Skeletal muscle tissue (tissue), 4 donors: ENCODE measurements around the gene PMP22. TPM values are rescaled to one million over a fixed set of nuclear protein-coding genes. Genes with fewer than 3 reads are reported as not detected.

Experiments
- H3K27ac ChIP-seq: one replicate; pipeline ENCODE4 v1.7.0; 2013; ENCODE audit warnings: mild to moderate bottlenecking, low read depth, low read length, inconsistent platforms
- H3K27me3 ChIP-seq, 3 donors: one replicate each; pipeline ENCODE4 v1.7.0; 2013; ENCODE audit warnings: low read length in 3 of 3; ENCODE audit not compliant: control insufficient read depth in 3 of 3, insufficient read depth in 3 of 3
- H3K36me3 ChIP-seq, 3 donors: one replicate each; pipeline ENCODE4 v1.7.0; 2013; ENCODE audit warnings: low read length in 3 of 3; ENCODE audit not compliant: control insufficient read depth in 3 of 3, insufficient read depth in 3 of 3
- H3K4me1 ChIP-seq, 3 donors: one replicate each; pipeline ENCODE4 v1.7.0; 2013; ENCODE audit warnings: low read length in 3 of 3, mild to moderate bottlenecking in 3 of 3; ENCODE audit not compliant: control insufficient read depth in 3 of 3, insufficient read depth in 3 of 3
- H3K4me3 ChIP-seq, 3 donors: one replicate each; pipeline ENCODE4 v1.7.0; 2013; ENCODE audit warnings: low read length in 3 of 3
- H3K9ac ChIP-seq, 3 donors: one replicate each; pipeline ENCODE4 v1.7.0; 2013; ENCODE audit warnings: low read length in 3 of 3, mild to moderate bottlenecking in 3 of 3, moderate library complexity in 2 of 3, low read depth in 1 of 3
- H3K9me3 ChIP-seq, 3 donors: one replicate each; pipeline ENCODE4 v1.7.0; 2013; ENCODE audit warnings: low read length in 3 of 3; ENCODE audit not compliant: control insufficient read depth in 3 of 3
- total RNA-seq: library from RNA; depleted of rRNA; stranded (reverse); fragments of >200 nt; gene quantifications from one replicate; pipeline ENCODE4 v1.2.3, GENCODE V29; 2014
- donor health status: Osteomylitis.

The PMP22 gene
- total RNA-seq, 1 donor from 2014 or later, result 92.9 TPM

DNA sequence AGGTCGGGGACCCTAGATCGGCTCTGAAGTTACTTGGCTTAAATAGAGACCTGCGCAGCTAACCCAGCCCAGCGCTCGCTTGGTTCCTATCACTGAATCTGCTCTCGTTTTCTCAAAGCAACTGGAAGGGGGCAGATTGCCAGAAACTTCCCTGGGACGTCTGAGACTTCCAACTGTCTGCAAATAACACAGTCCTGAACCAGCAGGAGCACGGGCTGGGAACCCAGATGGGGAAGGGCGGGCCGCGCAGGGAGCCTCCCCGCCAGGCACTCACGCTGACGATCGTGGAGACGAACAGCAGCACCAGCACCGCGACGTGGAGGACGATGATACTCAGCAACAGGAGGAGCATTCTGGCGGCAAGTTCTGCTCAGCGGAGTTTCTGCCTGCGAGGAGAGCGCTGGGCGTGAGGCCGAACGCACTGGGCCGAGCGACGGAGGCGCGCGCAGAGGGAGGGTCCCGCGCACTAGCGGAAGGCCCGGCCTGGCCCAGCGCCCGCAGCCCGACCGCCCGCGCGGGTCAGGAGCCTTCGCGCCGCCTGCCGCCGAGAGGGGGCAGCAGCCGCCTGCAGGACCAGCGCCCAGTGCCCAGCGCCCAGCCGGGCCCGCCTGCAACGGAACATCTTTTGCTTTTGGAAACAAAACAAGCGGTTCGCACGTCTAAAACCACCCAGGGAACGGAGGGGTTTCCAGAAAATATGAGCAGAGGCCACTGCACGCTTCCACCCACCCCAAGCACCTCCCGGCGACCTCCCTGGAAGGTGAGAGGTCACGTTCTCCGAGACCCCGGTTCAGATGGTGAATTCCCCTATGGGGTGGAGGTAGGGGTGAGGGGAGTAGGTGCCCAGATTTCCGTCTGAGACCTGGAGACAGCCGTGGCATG lies 4.5 kb downstream of the PMP22 start:
- Histone ChIP-seq H3K9me3 (no peaks in the 10 kb centered on the region), H3K36me3 (peaks cover 21 to 31% (median 28%) of the 10 kb centered on the region in 3 donors), H3K27ac (peak overlapping the region; percentile 99), H3K27me3 (no peaks in the 10 kb centered on the region), H3K9ac (peak overlapping the region; percentile 95 to 99 (median 95)), H3K4me3 (peak overlapping the region; percentile 95 to 98 (median 98)), H3K4me1 (peaks cover 65 to 84% (median 71%) of the 10 kb centered on the region in 3 donors)

DNA sequence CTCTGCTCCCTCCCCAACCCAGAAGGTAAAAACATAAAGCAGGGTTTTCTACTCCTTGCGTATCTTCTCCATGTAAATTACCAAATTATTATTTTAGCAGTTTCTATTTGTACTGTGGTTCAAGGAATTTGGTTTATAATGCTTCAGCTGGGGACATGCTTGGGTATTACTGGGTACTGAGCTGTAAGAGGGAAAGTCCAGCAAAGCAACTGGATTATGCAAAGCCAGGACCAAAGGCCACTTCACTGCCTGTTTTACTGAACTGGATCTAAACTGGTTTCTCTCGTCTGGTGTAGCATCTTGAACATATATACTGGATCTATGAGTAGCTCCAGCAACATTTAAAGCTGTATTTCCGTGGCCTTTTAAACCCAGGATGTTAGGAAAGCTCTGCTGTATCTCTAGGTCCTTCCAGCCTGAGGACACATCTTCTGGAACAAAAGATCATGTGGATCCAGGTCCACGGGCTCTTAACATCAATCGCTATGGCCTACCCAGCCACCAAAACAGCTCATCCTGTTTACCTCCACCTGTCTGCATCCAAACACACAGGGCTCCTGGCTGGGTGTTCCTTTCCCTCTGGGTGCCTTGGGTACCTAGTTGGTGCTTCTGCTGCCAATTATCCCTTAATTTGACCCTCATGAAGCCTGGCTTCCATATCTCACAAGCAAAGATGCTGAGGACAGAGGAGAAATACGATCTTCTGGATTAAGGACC lies 7.2 kb downstream of the PMP22 start:
- no peaks in the 10 kb centered on the region for H3K27me3 ChIP-seq
- peak overlapping the region; percentile 9 to 66 (median 60) for H3K4me3 ChIP-seq
- peak overlapping the region in 2 of 3 donors; percentile 5 to 54 for H3K9ac ChIP-seq
- H3K36me3 ChIP-seq, result peaks cover 34 to 49% (median 34%) of the 10 kb centered on the region in 3 donors
- peaks cover 56 to 72% (median 67%) of the 10 kb centered on the region in 3 donors for H3K4me1 ChIP-seq
- H3K27ac ChIP-seq, result peak overlapping the region; percentile 49
- H3K9me3 ChIP-seq, result no peaks in the 10 kb centered on the region

DNA sequence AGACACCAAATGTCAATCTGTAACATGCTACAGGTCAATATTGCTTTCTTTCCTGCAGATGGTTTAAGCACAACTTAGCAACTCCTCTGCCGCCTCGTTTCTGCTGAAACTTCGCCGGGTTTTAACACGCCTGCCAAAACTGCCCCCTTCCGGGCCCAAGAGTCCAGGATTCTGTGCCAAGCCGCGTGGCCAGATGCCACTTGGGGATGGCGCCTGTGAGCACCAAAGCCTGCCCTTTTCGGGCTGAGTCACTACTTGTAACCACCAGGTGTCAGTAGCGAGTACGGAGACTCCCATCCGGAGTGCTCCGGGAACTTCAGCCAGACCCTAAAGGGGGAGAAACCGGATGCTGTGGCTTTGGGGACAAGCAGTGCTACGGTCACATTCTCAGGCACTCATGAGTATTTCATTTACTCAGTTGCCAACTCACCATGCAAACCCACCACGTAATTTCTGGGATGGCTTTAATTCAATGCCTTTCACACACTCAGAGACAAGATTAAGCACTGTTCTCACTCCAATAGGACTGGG lies 7.8 kb downstream of the PMP22 start:
- Histone ChIP-seq H3K4me3 (peak overlapping the region; percentile 51 to 66 (median 60)), H3K4me1 (peaks cover 62 to 72% (median 66%) of the 10 kb centered on the region in 3 donors)

GRCh38 chr17:15256689-15257088 lies 8.4 kb downstream of the PMP22 start:
- Histone ChIP-seq H3K9me3 (no peaks in the 10 kb centered on the region), H3K27me3 (no peaks in the 10 kb centered on the region), H3K27ac (peak overlapping the region; percentile 49), H3K36me3 (peaks cover 38 to 56% (median 41%) of the 10 kb centered on the region in 3 donors), H3K9ac (peak overlapping the region; percentile 46 to 54 (median 51)), H3K4me3 (peak overlapping the region; percentile 51 to 66 (median 60)), H3K4me1 (peaks cover 61 to 73% (median 66%) of the 10 kb centered on the region in 3 donors)

More for the DNA sequence above, 7.8 kb downstream of the PMP22 start:
- Histone ChIP-seq H3K27me3 (no peaks in the 10 kb centered on the region), H3K9me3 (no peaks in the 10 kb centered on the region), H3K27ac (peak overlapping the region; percentile 49), H3K9ac (peak overlapping the region; percentile 27 to 54 (median 46)), H3K36me3 (peaks cover 34 to 53% (median 40%) of the 10 kb centered on the region in 3 donors)

DNA sequence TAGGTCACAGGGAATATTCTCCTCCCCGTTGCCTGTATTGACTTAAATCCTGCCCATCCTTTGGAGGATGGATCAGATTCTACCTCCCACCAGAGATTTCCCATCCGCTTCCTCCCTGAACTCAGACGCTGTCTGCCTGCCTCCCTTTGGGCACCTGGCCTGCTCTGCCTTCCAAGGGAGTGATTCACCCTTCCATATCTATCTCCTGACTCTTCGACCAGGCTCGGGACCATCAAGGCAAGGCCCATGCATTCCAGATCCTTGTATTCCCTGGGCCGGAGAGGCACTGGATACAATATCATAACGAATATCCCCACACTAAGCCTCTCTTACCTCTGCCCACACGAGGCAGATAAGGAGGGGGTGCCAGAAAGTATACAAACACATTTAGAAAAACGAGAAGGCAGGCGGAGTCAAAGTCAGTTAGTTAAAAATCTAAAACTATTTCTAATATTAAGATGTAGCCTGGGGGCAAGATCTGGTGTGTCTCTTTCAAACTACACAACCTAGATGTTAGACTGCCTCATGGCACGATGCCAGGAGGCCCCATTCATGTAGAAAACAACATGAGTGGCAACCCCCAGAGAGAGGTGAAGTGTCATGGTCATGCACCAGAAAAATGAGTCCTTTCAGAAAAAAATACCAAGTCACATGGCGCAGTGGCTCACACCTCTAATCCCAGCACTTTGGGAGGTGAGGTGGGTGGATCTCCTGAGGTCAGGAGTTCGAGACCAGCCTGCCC lies 9.2 kb downstream of the PMP22 start:
- H3K36me3 ChIP-seq, result peaks cover 41 to 63% (median 43%) of the 10 kb centered on the region in 3 donors
- peak overlapping the region; percentile 56 for H3K27ac ChIP-seq
- H3K27me3 ChIP-seq, result no peaks in the 10 kb centered on the region
- H3K4me3 ChIP-seq, result peak overlapping the region in 2 of 3 donors; percentile 24 to 29
- peak overlapping the region in 2 of 3 donors; percentile 32 to 54 for H3K9ac ChIP-seq
- peaks cover 61 to 74% (median 74%) of the 10 kb centered on the region in 3 donors for H3K4me1 ChIP-seq
- H3K9me3 ChIP-seq, result no peaks in the 10 kb centered on the region

DNA sequence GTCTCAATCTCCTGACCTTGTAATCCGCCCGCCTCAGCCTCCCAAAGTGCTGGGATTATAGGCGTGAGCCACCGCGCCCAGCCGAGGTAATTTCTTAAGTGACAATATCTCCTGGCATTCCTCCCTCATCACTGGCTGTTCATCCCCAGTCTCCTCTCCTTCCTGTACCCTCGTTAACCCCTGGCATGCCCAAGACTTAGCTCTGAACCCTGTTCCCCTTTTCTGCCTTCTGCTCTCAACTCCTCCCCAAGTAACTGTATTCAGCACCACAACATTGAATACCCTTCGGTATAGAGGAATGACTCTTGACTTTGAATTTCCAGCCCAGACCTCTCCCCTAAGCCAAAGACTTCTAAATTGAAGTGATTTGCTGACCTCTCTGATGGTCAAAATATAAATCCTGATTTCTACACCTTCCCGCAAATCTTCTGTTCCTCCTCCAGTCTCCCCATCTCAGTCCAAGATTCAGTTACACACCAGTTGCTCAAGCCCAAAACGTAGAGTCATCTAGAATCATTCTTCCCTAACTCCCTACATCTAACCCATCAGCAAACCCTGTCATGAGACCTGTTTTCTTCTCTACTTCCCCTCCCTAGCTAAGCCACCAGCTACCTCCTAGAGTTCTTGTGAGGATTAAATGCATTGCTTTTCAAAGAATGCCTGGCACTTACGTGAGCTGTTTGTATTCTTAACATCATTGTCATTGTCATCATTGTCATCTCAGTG lies 14.8 kb downstream of the PMP22 start:
- no peak overlapping the region for H3K27ac ChIP-seq
- no peak overlapping the region for H3K9ac ChIP-seq
- no peak overlapping the region for H3K4me3 ChIP-seq
- H3K4me1 ChIP-seq, result peaks cover 33 to 64% (median 58%) of the 10 kb centered on the region in 3 donors
- peaks cover 20 to 50% (median 22%) of the 10 kb centered on the region in 3 donors for H3K36me3 ChIP-seq
- H3K9me3 ChIP-seq, result no peaks in the 10 kb centered on the region
- H3K27me3 ChIP-seq, result no peaks in the 10 kb centered on the region

DNA sequence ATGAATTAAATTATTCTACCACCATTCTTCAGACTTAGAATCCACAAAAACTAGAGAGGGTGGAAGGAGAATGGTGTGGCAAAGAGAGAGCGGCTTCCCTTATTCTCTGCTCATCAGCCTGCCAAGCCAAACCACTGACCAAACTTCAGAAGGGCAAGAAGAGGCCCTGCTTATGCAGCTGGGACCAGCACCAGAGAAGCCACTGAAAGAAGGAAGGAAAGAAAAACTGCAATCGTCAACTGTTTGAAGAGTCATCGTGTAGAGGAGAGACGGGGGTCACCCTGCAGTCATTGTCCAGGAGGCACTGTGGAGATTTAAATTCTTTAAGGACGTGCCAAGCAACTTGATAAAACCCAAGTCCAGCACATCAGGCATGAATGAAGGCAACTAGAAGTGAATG lies 15.6 kb downstream of the PMP22 start:
- Histone ChIP-seq H3K4me1 (peaks cover 36 to 70% (median 62%) of the 10 kb centered on the region in 3 donors), H3K27ac (no peak overlapping the region), H3K9ac (no peak overlapping the region), H3K9me3 (no peaks in the 10 kb centered on the region), H3K4me3 (no peak overlapping the region), H3K36me3 (peaks cover 19 to 44% (median 20%) of the 10 kb centered on the region in 3 donors), H3K27me3 (no peaks in the 10 kb centered on the region)

- no peaks in the 10 kb centered on the region for H3K27me3 ChIP-seq
- no peak overlapping the region for H3K9ac ChIP-seq
- H3K36me3 ChIP-seq, result peaks cover 9 to 32% (median 19%) of the 10 kb centered on the region in 3 donors
- H3K9me3 ChIP-seq, result no peaks in the 10 kb centered on the region
- no peak overlapping the region for H3K4me3 ChIP-seq
- H3K27ac ChIP-seq, result peak overlapping the region; percentile 21
- peaks cover 25 to 64% (median 57%) of the 10 kb centered on the region in 3 donors for H3K4me1 ChIP-seq
Observed at GRCh38 chr17:15247891-15248529, 17.1 kb downstream of the PMP22 start.
